HL-60 (cell line): ENCODE measurements around the gene TUBAL3.

ENCODE experiments used
- DNase-seq, 2 experiments: peaks; one replicate each; pipeline ENCODE4 v3.0.0-alpha.2; 2010 to 2020; ENCODE audit warnings: low read depth in 1 of 2, low spot score in 1 of 2
- H3K27ac ChIP-seq: fragments of 250-450 bp; sonication (Bioruptor Pico); replicated peaks from 2 replicates; pipeline ENCODE4 v1.5.1; 2020; ENCODE audit warnings: mild to moderate bottlenecking, moderate library complexity
- H3K27me3 ChIP-seq: fragments of 250-450 bp; sonication (Bioruptor Pico); 2 replicates; pipeline ENCODE4 v1.5.1; 2021; ENCODE audit warnings: mild to moderate bottlenecking, moderate library complexity; ENCODE audit not compliant: insufficient read depth, poor library complexity, severe bottlenecking
- H3K4me3 ChIP-seq: replicated peaks from 2 replicates; pipeline ENCODE4 v1.5.1; 2011; ENCODE audit warnings: mild to moderate bottlenecking, control low read depth, low read length; ENCODE audit not compliant: insufficient read depth
- CTCF ChIP-seq: IDR thresholded peaks from one replicate; pipeline ENCODE4 v1.5.1; 2011; ENCODE audit warnings: low read length, control low read depth, inconsistent platforms; ENCODE audit not compliant: insufficient read depth
- GABPA ChIP-seq: IDR thresholded peaks from 2 replicates; pipeline ENCODE4 v1.6.1; 2012; ENCODE audit warnings: low read depth
- POLR2AphosphoS5 ChIP-seq: IDR thresholded peaks from 2 replicates; pipeline ENCODE4 v1.6.1; 2012; ENCODE audit warnings: low read depth
- SPI1 ChIP-seq: IDR thresholded peaks from 2 replicates; pipeline ENCODE4 v1.6.1; 2012; ENCODE audit warnings: low read depth, mild to moderate bottlenecking, borderline replicate concordance
- TF ChIP-seq, protein P1 (sequence below): IDR thresholded peaks from 2 replicates; pipeline ENCODE4 v1.6.1; 2012; ENCODE audit warnings: low read depth; ENCODE audit not compliant: insufficient replicate concordance

Gene TUBAL3

GRCh38 chr10:5447056-5447455, 42.4 kb upstream of the TUBAL3 start:
- Histone ChIP-seq H3K27me3 (no peaks in the 10 kb centered on the region), H3K27ac (peak overlapping the region; percentile 43; the same call in 1 of the 2 replicates), H3K4me3 (no peak overlapping the region)
- TF ChIP-seq GABPA = no peak
- TF ChIP-seq POLR2AphosphoS5 = no peak
- no peak for TF ChIP-seq SPI1
- TF ChIP-seq, protein P1, sequence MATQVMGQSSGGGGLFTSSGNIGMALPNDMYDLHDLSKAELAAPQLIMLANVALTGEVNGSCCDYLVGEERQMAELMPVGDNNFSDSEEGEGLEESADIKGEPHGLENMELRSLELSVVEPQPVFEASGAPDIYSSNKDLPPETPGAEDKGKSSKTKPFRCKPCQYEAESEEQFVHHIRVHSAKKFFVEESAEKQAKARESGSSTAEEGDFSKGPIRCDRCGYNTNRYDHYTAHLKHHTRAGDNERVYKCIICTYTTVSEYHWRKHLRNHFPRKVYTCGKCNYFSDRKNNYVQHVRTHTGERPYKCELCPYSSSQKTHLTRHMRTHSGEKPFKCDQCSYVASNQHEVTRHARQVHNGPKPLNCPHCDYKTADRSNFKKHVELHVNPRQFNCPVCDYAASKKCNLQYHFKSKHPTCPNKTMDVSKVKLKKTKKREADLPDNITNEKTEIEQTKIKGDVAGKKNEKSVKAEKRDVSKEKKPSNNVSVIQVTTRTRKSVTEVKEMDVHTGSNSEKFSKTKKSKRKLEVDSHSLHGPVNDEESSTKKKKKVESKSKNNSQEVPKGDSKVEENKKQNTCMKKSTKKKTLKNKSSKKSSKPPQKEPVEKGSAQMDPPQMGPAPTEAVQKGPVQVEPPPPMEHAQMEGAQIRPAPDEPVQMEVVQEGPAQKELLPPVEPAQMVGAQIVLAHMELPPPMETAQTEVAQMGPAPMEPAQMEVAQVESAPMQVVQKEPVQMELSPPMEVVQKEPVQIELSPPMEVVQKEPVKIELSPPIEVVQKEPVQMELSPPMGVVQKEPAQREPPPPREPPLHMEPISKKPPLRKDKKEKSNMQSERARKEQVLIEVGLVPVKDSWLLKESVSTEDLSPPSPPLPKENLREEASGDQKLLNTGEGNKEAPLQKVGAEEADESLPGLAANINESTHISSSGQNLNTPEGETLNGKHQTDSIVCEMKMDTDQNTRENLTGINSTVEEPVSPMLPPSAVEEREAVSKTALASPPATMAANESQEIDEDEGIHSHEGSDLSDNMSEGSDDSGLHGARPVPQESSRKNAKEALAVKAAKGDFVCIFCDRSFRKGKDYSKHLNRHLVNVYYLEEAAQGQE = no peak
- no peak for TF ChIP-seq CTCF
- no peak for DNase-seq

GRCh38 chr10:5446390-5446926, 41.8 kb upstream of the TUBAL3 start:
- H3K27me3 ChIP-seq = no peaks in the 10 kb centered on the region
- TF ChIP-seq, protein P1 = peak; percentile 68
- TF ChIP-seq CTCF = no peak
- TF ChIP-seq POLR2AphosphoS5 = peak; percentile 62
- H3K4me3 ChIP-seq = peak overlapping the region; percentile 25
- peak; percentile 38 to 77 for DNase-seq
- H3K27ac ChIP-seq = peak overlapping the region; percentile 43

DNA sequence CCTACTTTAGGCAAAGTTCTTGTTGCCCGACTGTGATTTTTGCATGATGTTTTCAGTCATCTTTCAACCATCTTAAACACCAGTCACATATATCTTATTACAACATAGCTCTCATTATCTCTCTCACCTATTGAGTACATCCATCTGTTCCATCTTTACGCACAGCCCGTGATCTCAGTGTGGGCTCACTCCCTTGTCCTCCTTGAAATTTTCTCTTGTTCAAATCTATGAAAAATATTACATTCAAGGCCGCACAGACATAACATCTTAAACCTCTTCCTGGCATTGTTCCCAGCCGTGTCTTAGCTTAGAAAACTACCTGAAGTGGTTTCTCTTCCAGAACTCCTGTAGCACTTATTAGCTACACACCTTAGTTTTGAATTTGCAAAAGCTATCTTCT, 40.4 kb upstream of the TUBAL3 start:
- Histone ChIP-seq H3K4me3 (no peak overlapping the region), H3K27me3 (no peaks in the 10 kb centered on the region), H3K27ac (no peak overlapping the region)
- no peak for TF ChIP-seq CTCF
- no peak for TF ChIP-seq SPI1
- TF ChIP-seq GABPA = no peak
- TF ChIP-seq POLR2AphosphoS5 = no peak
- TF ChIP-seq, protein P1 = no peak
- no peak for DNase-seq
